Measurements from ENCODE around the gene NRIP1.

NRIP1 gene, protein sequence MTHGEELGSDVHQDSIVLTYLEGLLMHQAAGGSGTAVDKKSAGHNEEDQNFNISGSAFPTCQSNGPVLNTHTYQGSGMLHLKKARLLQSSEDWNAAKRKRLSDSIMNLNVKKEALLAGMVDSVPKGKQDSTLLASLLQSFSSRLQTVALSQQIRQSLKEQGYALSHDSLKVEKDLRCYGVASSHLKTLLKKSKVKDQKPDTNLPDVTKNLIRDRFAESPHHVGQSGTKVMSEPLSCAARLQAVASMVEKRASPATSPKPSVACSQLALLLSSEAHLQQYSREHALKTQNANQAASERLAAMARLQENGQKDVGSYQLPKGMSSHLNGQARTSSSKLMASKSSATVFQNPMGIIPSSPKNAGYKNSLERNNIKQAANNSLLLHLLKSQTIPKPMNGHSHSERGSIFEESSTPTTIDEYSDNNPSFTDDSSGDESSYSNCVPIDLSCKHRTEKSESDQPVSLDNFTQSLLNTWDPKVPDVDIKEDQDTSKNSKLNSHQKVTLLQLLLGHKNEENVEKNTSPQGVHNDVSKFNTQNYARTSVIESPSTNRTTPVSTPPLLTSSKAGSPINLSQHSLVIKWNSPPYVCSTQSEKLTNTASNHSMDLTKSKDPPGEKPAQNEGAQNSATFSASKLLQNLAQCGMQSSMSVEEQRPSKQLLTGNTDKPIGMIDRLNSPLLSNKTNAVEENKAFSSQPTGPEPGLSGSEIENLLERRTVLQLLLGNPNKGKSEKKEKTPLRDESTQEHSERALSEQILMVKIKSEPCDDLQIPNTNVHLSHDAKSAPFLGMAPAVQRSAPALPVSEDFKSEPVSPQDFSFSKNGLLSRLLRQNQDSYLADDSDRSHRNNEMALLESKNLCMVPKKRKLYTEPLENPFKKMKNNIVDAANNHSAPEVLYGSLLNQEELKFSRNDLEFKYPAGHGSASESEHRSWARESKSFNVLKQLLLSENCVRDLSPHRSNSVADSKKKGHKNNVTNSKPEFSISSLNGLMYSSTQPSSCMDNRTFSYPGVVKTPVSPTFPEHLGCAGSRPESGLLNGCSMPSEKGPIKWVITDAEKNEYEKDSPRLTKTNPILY (N-terminal part only)

DNA sequence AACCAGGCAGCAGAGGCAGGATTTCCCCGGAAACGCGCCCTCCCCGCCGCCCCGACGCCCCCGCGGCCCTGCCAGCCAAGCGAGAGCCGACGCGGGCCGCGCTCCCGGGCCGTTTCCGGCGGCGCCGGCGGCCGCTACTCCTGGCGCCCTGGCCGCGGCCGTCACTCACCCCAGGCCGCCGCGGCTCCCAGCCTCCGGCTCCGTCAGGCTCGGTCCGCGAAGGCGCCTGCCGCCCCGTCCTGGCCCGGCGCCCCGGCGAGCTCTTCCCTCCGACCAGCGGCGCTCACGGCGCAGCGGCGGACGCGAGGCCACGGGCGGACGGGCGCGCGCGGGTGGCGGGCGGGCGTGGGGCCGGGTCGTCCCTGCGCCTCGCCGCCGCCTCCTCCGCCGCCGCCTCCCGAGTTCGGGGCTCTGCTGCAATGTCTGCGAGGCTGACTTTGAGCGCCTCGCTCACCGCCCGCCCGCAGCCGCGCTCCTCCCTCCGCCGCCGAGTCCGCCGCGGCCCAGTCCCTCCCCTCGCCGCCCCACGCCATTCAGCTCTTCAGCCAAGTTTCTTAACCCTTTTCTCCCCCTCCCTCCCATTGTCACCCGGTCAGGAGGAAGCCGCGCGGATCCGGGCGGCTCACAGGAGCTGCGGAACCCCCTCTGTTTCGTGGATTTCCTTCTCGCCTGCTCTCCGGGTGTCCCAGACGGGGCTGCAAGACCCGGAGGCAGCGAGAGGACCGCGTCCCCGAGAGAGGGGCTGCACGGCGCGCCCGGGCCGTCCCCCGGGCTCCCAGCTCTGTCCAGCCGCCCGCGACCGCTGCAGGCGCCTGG lies at the start of gene NRIP1:
Gene NRIP1, minus strand, starts transcription at position 425 of the 816 bp plus-strand sequence. CDS start 96,808 bp downstream, outside the sequence.
- peak; percentile 89 for DNase-seq (ENCODE audit: low read depth)

DNA sequence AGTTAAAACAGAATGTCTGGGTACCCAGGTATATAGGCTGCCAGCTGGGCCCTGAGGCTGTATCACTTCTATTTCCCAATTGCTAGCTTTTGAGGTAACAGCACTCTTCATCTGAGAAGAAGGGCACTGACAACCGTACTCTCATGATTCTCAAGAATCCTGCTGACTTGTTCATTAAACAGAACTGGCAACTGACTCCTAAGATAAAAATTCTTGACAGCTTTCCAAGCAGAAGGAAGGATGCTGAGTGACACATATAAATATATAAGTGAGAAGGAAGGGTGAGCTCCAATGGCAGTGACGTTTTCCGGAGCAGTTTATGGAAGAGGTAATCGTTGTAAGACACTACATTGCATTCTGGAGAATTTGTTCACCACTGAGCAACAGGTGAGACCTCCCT lies 48.1 kb upstream of the NRIP1 start:
- DNase-seq (ENCODE audit: low read depth) = no peak

DNA sequence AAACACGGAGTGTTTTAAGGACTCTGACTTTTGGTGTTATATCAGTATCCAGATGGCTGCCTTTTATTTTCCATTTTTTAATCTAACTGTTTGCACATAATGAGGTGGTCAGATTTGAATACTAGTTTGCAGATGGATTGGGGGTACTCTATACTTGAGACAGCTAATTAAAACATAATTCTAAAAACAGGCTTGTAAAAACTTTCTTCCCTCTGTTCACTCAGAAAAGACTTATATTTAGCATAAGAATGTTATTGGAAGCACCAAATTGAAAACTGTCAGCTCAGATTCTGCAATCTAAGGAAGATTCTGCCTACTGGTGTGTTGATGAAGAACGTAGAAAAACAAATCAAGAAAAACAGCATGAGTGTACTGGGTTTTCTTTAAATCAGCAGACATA lies 44.0 kb upstream of the NRIP1 start:
- no peak for DNase-seq (ENCODE audit: low read depth)

DNA sequence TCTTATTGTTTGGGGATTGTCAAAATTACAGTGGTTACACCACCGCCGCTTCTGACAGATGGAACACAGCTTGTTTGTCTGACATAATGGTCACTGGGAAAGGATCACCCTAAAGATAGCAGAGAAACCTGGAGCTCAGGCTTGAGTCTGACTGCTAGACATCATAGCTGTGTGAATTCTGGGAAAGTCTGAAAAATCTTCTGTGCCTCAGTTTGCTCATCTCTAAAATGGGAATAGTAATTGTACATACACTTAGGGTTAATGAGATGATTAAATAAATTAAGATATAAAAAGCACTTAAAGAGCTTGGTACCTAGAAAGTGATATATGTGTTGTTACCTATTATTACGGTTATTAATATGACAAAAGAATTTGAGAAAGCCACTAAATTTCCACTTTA lies 39.7 kb upstream of the NRIP1 start:
- DNase-seq (ENCODE audit: low read depth) = no peak

DNA sequence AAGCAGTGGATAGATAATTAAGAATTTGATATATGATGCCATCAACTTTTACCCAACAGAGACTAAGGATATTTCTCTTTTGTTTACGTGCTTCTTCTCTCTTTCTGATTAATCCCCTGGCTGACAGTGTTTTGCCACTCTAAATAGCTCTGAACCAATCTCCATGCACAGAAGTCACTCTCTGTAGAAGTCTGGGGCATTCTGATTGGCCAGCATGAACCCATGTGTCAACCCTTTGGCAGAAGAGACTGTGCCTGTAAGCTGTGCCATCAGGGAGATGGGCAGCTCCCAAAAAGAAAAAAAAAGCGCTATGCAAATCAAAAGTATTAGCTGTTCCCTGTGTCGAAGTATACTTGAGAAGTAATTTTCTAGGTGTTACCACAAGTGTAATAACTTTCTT lies 34.1 kb upstream of the NRIP1 start:
- DNase-seq (ENCODE audit: low read depth) = no peak

DNA sequence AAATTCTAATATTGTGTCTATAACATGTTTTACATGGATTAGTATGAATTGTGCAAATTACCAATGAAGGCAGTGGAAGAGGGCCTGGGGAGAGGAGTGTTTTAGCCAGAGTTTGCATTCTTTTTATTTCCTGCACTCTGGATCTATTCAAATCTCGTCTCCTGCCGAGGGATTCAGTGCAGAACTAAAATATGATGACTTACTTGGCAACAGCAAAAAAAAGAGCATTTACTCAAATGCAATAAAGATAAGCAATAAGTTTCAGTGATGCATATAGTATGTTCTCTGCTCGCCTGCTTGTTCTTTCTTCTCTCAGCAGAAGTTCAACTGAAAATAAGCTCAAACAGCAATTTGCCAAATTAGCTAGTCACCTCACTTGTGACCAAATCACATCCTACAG lies 33.4 kb upstream of the NRIP1 start:
- DNase-seq (ENCODE audit: low read depth) = no peak

DNA sequence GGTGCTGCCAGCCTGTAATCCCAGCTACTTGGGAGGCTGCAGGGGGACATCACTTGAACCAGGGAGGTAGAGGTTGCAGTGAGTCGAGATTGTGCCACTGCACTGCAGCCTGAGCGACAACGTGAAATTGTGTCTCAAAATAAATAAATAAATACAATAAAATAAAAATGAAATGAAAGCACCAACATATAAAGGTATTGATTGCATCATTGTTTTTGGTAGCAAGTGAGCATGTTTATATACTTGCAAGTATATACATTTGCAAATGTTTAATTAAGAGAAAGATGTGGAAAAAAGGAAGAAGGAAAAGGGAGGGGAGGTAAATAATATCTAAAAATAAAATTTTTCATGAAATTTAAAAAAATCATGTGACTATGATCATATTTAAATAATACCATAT lies 32.8 kb upstream of the NRIP1 start:
- no peak for DNase-seq (ENCODE audit: low read depth)

DNA sequence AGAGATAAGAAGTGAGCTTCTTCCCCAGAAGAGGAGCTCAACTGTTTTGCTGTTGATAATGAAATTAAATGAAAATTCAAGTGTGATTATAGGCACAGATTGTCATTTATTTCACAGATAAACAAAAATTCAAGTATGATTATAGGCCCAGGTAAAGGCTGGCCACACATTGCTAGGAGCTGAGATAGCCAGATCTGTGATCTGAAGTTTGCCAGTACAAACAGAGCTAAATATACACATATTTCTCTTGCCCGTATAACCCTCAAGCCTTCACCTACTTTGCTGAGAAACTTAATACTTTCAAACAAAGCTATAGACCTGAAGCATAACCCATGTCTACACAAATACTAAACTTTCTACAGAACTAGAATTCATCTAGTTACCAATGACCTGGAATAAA lies 31.3 kb upstream of the NRIP1 start:
- DNase-seq (ENCODE audit: low read depth) = no peak

DNA sequence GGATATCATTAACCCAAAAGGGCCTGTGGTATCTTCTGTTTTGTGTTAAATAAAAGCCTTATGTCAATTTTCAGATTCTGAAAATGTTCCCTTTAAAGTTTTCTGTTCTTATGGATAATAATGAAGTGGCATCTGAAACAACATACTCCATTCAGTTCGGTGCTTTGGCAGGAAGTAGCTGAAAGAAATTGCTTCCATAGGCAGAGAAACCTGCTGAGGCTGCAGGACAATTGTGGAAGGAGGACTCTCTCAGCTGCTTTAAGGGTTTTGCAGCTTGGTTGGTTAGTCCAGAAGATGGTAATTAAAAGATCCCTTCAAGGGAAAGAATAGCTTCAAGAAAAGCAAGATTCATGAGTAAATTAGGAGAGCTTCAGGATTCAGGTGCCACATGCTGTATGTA lies 30.5 kb upstream of the NRIP1 start:
- no peak for DNase-seq (ENCODE audit: low read depth)

DNA sequence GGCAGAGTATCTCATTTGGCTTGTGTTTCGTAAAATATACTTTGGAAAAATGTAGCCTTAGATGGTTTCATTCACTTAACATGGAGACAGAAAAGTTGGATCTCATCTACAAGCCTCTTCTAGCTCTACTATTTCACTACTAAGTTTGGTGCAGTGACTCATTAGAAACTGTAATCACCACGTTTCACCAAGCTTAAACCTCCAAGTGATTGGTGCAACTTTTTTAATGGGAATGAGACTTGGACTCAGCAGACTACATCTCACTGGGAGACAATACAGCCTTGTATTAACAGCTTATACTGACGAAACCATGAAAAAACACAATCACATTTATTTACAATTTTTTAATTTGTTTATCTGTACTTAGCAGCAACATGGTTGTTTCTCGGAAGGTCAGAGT lies 29.9 kb upstream of the NRIP1 start:
- no peak for DNase-seq (ENCODE audit: low read depth)

DNA sequence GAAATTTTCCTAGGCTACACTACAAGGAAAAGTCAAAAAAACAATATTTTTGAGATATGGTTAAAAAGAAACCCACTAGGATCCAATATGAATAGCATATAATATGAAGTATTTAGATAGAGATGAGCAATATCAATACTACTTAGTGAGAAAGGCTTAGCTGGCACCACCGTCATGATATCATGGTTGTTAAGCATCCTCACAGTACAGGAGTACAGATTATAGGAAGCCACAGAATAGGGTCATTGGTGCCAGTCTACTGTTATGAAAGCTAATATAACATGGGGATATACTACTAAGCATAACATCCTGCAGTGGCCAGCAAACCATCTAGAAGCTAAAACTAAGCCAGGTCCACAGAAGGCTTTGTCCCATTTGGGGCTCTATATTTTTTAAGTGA lies 28.4 kb upstream of the NRIP1 start:
- DNase-seq (ENCODE audit: low read depth) = no peak

DNA sequence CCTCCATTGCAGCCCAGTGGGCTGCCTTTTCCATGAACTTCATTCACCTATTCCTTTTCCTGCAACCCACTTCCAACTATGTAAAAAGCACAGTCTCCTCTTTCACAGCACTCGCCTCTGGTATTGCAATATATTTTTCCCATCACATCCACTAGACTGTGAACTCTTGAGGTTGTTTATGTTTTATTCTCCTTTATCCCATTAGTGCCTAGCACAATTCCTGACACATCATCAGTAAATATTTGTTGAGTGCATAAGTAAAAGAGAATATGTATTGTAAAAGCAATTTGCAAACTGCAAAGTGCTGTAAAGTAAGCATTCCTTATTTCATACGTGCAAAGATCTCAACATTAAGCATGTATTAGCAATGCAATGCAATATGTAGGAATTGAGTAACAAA lies 27.9 kb upstream of the NRIP1 start:
- no peak for DNase-seq (ENCODE audit: low read depth)

DNA sequence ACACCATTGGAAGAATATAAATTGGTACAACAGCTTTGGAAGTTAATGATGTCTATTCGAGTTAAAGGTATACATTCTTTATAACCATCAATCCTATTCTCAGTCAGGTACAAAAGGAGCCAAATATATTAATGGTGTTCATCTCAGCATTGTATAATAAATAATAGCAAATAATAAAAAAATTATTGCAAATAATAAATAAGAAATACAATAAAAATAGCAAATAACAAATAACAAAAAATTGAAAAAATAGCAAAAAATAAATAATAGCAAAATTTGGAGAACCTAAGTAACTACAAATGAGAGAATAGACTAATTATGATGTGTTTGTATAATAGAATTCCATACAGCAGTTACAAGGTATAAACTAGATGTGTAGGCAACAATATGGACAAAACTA lies 25.6 kb upstream of the NRIP1 start:
- DNase-seq (ENCODE audit: low read depth) = no peak

DNA sequence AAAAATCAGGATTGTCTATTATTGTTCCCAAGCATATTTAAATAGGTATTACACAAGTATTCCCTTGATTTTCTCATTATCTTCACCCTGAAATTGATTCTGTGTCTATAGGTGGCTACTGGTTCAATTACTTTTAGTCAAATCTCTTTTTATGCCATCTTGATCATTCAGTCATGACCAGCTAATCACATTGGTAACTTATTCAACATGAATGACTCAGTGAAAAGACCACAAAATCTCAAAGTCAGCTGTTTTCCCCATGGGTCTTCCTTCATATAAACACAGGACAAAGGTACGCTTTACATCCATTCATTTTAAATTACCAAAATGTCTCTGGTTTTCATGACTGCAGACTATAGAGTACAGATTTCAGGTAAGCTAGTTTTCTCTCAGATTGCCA lies 23.7 kb upstream of the NRIP1 start:
- DNase-seq (ENCODE audit: low read depth) = no peak

DNA sequence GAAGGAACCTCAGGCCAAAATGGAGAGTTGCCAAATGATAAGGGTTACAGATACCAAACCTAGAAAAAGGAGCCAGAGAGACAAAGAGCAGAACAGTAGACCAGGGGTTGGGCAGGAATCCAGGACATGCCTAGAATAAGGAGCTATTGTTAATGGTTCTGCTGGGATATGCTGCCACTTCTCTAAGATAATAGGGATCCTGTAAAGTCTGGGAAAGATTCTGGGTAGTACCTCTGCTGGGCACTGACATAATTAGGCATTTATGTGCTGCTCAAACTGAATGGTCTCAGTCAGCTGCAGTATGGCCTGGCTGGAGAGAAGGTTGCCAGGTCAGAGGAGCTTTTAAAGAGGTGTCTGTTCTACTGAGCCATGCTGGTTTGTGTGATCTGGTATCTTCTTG lies 19.9 kb upstream of the NRIP1 start:
- DNase-seq (ENCODE audit: low read depth) = no peak

DNA sequence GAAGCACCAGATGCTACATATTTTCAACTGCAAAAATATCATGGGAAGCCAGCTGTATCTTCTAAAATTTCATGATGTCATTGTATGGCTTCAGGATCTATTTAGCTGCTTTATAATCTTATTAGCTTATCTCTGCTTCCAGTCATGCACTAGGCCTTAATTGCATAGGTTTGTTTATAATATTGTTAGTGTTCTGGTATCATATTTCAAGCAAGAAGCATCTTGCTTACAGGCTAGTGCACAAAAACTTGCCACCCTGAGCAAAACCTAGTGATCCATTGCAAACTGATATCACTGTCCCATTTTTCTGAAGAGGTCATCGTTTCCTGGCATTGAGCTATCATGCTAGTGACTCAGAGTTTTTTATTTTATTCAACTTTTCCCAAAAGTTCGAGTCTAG lies 15.7 kb upstream of the NRIP1 start:
- DNase-seq (ENCODE audit: low read depth) = no peak

DNA sequence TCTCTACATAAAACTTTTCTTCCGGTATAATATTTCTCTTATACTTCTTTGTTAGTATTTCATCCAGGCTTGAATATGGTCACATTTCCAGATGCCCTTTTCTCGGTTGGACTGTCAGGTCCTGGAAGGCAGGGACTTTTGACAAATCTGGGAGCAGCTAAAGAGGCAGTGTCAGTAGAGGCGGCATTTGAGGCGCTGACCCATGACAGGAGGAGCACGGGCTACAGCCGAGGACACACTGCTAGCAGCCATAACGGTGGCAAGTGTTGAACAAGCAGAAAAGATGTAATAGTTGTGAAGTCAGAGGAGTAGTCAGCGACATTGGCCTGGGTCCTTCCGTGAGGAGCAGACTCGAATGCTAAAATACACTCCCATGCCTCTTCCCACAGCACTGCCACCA lies 14.5 kb upstream of the NRIP1 start:
- no peak for DNase-seq (ENCODE audit: low read depth)

DNA sequence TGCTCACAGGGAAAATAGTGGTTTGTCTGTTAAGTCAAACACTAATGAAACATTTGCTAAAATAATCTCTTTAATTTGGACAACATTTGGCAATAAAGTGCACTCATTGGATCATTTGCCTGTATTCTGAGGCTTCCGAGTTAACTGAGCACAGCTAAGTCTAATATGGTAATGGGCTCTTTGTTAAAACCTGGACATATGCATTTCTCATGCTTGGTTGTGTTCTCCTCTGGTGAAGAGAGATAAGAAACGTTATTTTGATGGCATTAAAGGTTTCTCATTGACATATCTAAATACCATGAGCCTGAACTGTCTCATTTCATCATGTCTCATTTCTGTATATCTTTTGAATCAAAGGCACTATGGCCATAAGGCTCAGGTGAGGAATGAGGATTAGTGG lies 13.4 kb upstream of the NRIP1 start:
- no peak for DNase-seq (ENCODE audit: low read depth)

DNA sequence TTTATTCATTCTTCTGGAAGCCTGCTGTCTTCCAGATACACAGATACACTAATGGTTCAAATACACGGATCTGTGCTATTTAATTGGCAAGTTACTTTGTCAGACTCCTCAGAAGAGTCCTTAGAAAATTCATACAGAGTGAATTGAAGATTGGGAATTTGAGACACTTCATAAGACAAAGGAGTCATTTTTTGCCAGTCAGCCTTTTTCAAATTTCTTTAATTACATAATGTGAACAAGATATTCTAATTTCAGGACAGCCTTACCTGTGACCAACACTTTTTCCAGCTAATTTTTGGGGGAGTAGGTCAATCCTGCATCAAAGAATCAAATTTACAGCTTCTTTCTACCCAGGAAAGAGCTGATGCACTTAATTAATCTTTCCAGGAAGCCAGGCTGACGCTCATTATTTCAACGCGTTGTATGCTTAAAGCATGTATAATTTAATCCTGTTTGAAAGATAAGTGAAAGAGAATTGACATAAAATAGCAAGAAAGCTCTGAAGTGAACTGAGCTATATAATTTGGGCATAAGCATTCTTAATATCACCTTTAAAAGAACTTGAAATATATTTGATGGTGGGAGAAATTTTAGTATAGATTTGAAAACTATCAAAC lies 12.8 kb upstream of the NRIP1 start:
- no peak for DNase-seq (ENCODE audit: low read depth)

DNA sequence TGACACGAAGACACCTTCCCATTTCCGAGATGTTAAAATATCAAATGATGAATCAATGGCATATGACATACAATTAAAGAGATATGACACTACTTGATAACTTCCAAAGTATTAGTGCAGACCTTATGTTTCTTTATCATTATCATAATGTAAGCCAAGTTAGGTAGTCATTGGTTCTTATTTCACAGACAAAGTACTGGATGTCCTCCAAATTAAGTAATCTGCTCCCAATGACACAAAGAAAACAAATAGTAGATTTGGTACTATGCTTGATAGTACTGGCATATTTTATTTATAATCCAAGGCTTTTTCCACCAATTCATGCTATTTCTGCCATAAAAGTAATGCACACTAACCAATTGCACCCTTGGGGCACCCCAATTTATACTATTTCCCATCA lies 11.9 kb upstream of the NRIP1 start:
- no peak for DNase-seq (ENCODE audit: low read depth)

DNA sequence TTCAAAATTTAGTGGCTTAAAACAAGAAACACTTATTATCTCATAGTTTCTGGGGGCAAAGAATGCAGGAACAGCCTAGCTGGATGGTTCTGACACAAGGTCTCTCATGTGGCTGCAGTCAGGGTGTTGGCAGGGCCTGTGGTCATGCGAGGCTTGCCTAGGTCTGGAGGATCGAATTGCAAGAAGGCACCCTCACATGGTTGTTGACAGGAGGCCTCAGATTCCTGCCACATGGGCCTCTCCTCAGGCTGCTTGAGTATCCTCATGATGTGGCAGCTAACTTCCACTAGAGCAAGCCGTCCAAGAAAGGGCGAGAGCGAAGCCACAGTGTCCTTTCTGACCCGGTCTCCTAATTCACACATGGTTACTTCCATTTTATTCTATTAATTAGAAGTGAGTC lies 6.2 kb upstream of the NRIP1 start:
- no peak for DNase-seq (ENCODE audit: low read depth)

DNA sequence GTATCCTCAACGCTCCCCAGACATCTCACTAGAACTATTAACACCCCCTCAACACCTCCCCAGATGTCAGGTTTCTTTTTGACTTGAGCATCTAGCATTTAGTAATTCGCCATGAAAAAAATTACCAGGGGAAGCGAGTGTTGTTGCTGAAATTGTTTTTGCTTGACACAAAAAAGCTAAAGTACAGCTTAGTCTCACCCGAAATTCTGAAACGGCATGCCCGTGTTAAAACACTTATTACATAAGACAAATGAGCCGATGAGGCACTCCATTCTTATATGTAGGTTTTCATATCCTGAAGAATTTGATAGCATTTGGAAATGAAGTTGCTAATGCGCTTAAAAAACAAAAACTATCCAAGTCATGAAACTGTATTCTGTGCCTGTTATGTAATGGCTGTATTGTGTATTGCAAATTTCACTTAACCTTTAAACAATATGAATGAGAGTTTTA lies 1.3 kb upstream of the NRIP1 start:
- no peak for DNase-seq (ENCODE audit: low read depth)
